HepG2 (cell line): Measurements from ENCODE around the gene FASTK. TPM values are rescaled to one million over a fixed set of nuclear protein-coding genes. Genes with fewer than 3 reads are reported as not detected.

ENCODE experiments used
- AGO2 ChIP-seq: fragments of 200-400 bp; formaldehyde crosslinking; optimal IDR thresholded peaks from 2 replicates; pipeline ENCODE3; 2017; ENCODE audit warnings: mild to moderate bottlenecking, low read depth, low read length, moderate library complexity
- ARNT2 ChIP-seq: sonication (generic); formaldehyde crosslinking; IDR thresholded peaks from 2 replicates; pipeline ENCODE4 v1.8.0; 2022; ENCODE audit warnings: mild to moderate bottlenecking, low read depth, missing genetic modification reagents, moderate library complexity
- HNRNPLL ChIP-seq: fragments of 200-400 bp; formaldehyde crosslinking; IDR thresholded peaks from 2 replicates; pipeline ENCODE4 v1.6.1; 2017; ENCODE audit warnings: mild to moderate bottlenecking, low read depth, low read length; ENCODE audit not compliant: poor library complexity, severe bottlenecking
- KAT8 ChIP-seq: IDR thresholded peaks from 2 replicates; pipeline ENCODE4 v1.6.1; 2016; ENCODE audit warnings: missing genetic modification reagents, missing compliant biosample characterization
- MAZ ChIP-seq, 2 experiments: sonication (generic) in 1 of 2; formaldehyde crosslinking in 1 of 2; IDR thresholded peaks; 2 replicates each; pipeline versions ENCODE4 v1.5.0 to v1.6.1; 2012 to 2020; ENCODE audit warnings: low read depth in 2 of 2, mild to moderate bottlenecking in 2 of 2, borderline replicate concordance in 1 of 2, improper control_type of control experiment in 1 of 2, low read length in 1 of 2, missing genetic modification reagents in 1 of 2, moderate library complexity in 1 of 2
- MED13 ChIP-seq: sonication (generic); formaldehyde crosslinking; IDR thresholded peaks from 2 replicates; pipeline ENCODE4 v1.5.0; 2020; ENCODE audit warnings: missing genetic modification reagents
- MYC ChIP-seq: sonication (generic); formaldehyde crosslinking; IDR thresholded peaks from 2 replicates; pipeline ENCODE4 v1.9.0; 2021; ENCODE audit warnings: missing genetic modification reagents, borderline replicate concordance
- RBFOX2 ChIP-seq: fragments of 200-400 bp; formaldehyde crosslinking; IDR thresholded peaks from 2 replicates; pipeline ENCODE4 v1.6.1; 2017; ENCODE audit warnings: low read depth, mild to moderate bottlenecking, low read length
- RNF2 ChIP-seq: fragments of 450-650 bp; conservative IDR thresholded peaks from 2 replicates; pipeline ENCODE4 v1.6.1; 2016; ENCODE audit warnings: low read depth
- SKI ChIP-seq: fragments of 450-650 bp; IDR thresholded peaks from one replicate; pipeline ENCODE4 v1.6.1; 2018; ENCODE audit warnings: mild to moderate bottlenecking; ENCODE audit not compliant: partially characterized antibody
- U2AF1 ChIP-seq: fragments of 200-400 bp; formaldehyde crosslinking; optimal IDR thresholded peaks from 2 replicates; pipeline ENCODE3; 2017; ENCODE audit warnings: mild to moderate bottlenecking, low read depth, low read length
- ZC3H13 ChIP-seq: sonication (generic); formaldehyde crosslinking; IDR thresholded peaks from 2 replicates; pipeline ENCODE4 v1.8.1; 2023; ENCODE audit warnings: mild to moderate bottlenecking, missing genetic modification reagents, moderate library complexity
- ZFP82 ChIP-seq: sonication (generic); formaldehyde crosslinking; IDR thresholded peaks from 2 replicates; pipeline ENCODE4 v1.5.1; 2020; ENCODE audit warnings: mild to moderate bottlenecking, missing genetic modification reagents, borderline replicate concordance
- ZNF337 ChIP-seq: sonication (generic); formaldehyde crosslinking; IDR thresholded peaks from 2 replicates; pipeline ENCODE4 v1.5.1; 2020; ENCODE audit warnings: missing genetic modification reagents, low read depth, mild to moderate bottlenecking, borderline replicate concordance
- ZNF367 ChIP-seq: sonication (generic); formaldehyde crosslinking; IDR thresholded peaks from 2 replicates; pipeline ENCODE4 v1.4.0; 2020; ENCODE audit warnings: missing genetic modification reagents, borderline replicate concordance
- ZNF446 ChIP-seq: sonication (generic); formaldehyde crosslinking; IDR thresholded peaks from 2 replicates; pipeline ENCODE4 v1.5.0; 2020; ENCODE audit warnings: mild to moderate bottlenecking, missing genetic modification reagents
- ZNF564 ChIP-seq: sonication (generic); formaldehyde crosslinking; IDR thresholded peaks from 2 replicates; pipeline ENCODE4 v1.8.1; 2023; ENCODE audit warnings: mild to moderate bottlenecking, missing genetic modification reagents
- ZNF598 ChIP-seq: sonication (generic); formaldehyde crosslinking; IDR thresholded peaks from 2 replicates; pipeline ENCODE4 v1.5.1; 2020; ENCODE audit warnings: mild to moderate bottlenecking, missing genetic modification reagents, borderline replicate concordance
- ZNF713 ChIP-seq: sonication (generic); formaldehyde crosslinking; IDR thresholded peaks from 2 replicates; pipeline ENCODE4 v1.4.0; 2020; ENCODE audit warnings: mild to moderate bottlenecking, missing genetic modification reagents
- ZNF749 ChIP-seq: sonication (generic); formaldehyde crosslinking; IDR thresholded peaks from 2 replicates; pipeline ENCODE4 v1.8.0; 2022; ENCODE audit warnings: mild to moderate bottlenecking, missing genetic modification reagents, moderate library complexity, borderline replicate concordance
- ZSCAN29 ChIP-seq: sonication (generic); formaldehyde crosslinking; conservative IDR thresholded peaks from 2 replicates; pipeline ENCODE4 v1.4.0; 2020; ENCODE audit warnings: mild to moderate bottlenecking, missing genetic modification reagents
- polyA plus RNA-seq, 8 experiments: library from polyadenylated mRNA; depleted of rRNA in 3 of 8; stranded (reverse) in 7 of 8; unstranded in 1 of 8; fragments of >200 nt; fragmentation: Illumina TruSeq in 4 of 8; extraction: Trizol in 4 of 8; gene quantifications; 2 replicates each; pipeline versions ENCODE4 v1.2.1 to v1.2.3, GENCODE V29; 2011 to 2016; ENCODE audit warnings: low read depth in 4 of 8, missing spikeins in 1 of 8, mixed read lengths in 1 of 8; ENCODE audit not compliant: insufficient read depth in 1 of 8
- total RNA-seq, 5 experiments: library from RNA; depleted of rRNA; stranded (reverse); fragments of >200 nt; fragmentation: Illumina TruSeq; extraction: Trizol; gene quantifications; 2 replicates each; pipeline ENCODE4 v1.2.3, GENCODE V29; 2016; ENCODE audit warnings: low read depth in 1 of 5
- TF ChIP-seq, protein P1 (sequence below): sonication (generic); formaldehyde crosslinking; IDR thresholded peaks from 2 replicates; pipeline ENCODE4 v1.5.0; 2020; ENCODE audit warnings: mild to moderate bottlenecking, missing genetic modification reagents
- TF ChIP-seq, protein P2 (sequence below): sonication (generic); formaldehyde crosslinking; IDR thresholded peaks from 2 replicates; pipeline ENCODE4 v1.4.0; 2020; ENCODE audit warnings: missing genetic modification reagents
- TF ChIP-seq, protein P3 (sequence below): IDR thresholded peaks from 2 replicates; pipeline ENCODE4 v1.6.1; 2016; ENCODE audit warnings: missing compliant biosample characterization, missing genetic modification reagents, borderline replicate concordance

FASTK gene
- total and polyA plus RNA-seq, 2 of the 13 experiments (the other 11 are each of a cell fraction or from before 2014, with no cell fraction given), result 52.9 to 55.7 TPM

DNA sequence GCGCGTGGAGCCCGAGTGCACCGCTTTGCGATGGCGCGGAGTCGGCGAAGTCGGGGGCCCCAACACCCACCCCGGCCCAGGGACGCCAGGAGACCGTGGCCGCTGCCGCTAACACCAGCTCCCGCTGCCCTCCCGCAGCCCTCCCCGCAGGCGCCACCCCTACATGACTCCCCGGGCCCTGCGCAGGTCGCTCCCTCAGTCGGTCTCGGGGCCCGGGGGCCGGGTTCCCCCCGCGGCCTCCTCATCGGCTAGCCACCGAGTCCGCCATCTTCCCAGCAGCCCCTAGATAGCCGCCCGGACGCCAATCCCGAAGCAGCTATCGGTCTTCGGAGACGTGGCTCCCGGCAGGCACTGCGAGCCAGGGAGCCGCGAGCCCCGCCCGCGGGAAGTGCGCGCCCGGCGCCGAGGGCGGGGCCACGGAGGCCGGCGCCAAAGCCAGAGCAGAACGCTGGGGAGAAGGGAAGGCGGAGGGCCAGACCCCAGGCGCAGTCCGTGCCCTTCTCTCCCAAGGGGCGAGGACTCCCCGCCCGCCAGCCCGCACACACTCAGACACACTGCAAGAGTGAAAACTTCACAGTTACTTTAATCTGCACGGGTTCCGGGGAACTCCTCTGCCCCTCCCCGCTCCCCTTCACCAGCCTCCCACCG lies at the start of gene FASTK (continued):
- TF ChIP-seq, protein P1, sequence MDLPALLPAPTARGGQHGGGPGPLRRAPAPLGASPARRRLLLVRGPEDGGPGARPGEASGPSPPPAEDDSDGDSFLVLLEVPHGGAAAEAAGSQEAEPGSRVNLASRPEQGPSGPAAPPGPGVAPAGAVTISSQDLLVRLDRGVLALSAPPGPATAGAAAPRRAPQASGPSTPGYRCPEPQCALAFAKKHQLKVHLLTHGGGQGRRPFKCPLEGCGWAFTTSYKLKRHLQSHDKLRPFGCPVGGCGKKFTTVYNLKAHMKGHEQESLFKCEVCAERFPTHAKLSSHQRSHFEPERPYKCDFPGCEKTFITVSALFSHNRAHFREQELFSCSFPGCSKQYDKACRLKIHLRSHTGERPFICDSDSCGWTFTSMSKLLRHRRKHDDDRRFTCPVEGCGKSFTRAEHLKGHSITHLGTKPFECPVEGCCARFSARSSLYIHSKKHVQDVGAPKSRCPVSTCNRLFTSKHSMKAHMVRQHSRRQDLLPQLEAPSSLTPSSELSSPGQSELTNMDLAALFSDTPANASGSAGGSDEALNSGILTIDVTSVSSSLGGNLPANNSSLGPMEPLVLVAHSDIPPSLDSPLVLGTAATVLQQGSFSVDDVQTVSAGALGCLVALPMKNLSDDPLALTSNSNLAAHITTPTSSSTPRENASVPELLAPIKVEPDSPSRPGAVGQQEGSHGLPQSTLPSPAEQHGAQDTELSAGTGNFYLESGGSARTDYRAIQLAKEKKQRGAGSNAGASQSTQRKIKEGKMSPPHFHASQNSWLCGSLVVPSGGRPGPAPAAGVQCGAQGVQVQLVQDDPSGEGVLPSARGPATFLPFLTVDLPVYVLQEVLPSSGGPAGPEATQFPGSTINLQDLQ (CRISPR knock-in tag), result 0 out of 2 replicates have a peak, but pooled peaks have one; percentile 18
- TF ChIP-seq ZNF367 (CRISPR knock-in tag), result 0 out of 2 replicates have a peak, but pooled peaks have one; percentile 7
- 0 out of 2 replicates have a peak, but pooled peaks have one; percentile 26 for TF ChIP-seq MYC (CRISPR knock-in tag)
- peak; percentile 85 for TF ChIP-seq KAT8 (CRISPR knock-in tag)
- TF ChIP-seq ZNF564 (CRISPR knock-in tag), result peak; percentile 9; the same call in 1 of the 2 replicates
- no peak for TF ChIP-seq ZNF749 (CRISPR knock-in tag)
- peak; percentile 95; the same call in 1 of the 2 replicates for TF ChIP-seq ZFP82 (CRISPR knock-in tag)
- TF ChIP-seq, protein P2, sequence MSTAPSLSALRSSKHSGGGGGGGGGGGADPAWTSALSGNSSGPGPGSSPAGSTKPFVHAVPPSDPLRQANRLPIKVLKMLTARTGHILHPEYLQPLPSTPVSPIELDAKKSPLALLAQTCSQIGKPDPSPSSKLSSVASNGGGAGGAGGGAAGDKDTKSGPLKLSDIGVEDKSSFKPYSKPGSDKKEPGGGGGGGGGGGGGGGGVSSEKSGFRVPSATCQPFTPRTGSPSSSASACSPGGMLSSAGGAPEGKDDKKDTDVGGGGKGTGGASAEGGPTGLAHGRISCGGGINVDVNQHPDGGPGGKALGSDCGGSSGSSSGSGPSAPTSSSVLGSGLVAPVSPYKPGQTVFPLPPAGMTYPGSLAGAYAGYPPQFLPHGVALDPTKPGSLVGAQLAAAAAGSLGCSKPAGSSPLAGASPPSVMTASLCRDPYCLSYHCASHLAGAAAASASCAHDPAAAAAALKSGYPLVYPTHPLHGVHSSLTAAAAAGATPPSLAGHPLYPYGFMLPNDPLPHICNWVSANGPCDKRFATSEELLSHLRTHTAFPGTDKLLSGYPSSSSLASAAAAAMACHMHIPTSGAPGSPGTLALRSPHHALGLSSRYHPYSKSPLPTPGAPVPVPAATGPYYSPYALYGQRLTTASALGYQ (CRISPR knock-in tag), result peak; percentile 48
- peak; percentile 96 for TF ChIP-seq RBFOX2
- TF ChIP-seq ZNF713 (CRISPR knock-in tag), result 0 out of 2 replicates have a peak, but pooled peaks have one; percentile 7
- TF ChIP-seq U2AF1, result no peak
- TF ChIP-seq ZC3H13 (CRISPR knock-in tag), result peak; percentile 85
- TF ChIP-seq, protein P3, sequence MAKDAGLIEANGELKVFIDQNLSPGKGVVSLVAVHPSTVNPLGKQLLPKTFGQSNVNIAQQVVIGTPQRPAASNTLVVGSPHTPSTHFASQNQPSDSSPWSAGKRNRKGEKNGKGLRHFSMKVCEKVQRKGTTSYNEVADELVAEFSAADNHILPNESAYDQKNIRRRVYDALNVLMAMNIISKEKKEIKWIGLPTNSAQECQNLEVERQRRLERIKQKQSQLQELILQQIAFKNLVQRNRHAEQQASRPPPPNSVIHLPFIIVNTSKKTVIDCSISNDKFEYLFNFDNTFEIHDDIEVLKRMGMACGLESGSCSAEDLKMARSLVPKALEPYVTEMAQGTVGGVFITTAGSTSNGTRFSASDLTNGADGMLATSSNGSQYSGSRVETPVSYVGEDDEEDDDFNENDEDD (CRISPR knock-in tag), result peak; percentile 80; the same call in 1 of the 2 replicates
- peak; percentile 87 for TF ChIP-seq AGO2
- 0 out of 2 replicates have a peak, but pooled peaks have one; percentile 21 for TF ChIP-seq MED13 (CRISPR knock-in tag)
- TF ChIP-seq ZNF598 (CRISPR knock-in tag), result peak; percentile 63; the same call in 1 of the 2 replicates
- TF ChIP-seq MAZ (IDR thresholded peaks at IDR 0.05; ENCODE audit: borderline replicate concordance, low read depth, low read length), result peak; percentile 97
- TF ChIP-seq MAZ (CRISPR knock-in tag; IDR thresholded peaks at IDR 0.05; ENCODE audit: low read depth), result peak; percentile 97
- no peak for TF ChIP-seq RNF2
- TF ChIP-seq ZNF337 (CRISPR knock-in tag), result 0 out of 2 replicates have a peak, but pooled peaks have one; percentile 93
- TF ChIP-seq ARNT2 (CRISPR knock-in tag), result peak; percentile 79; the same call in 1 of the 2 replicates
- TF ChIP-seq SKI, result peak; percentile 48
- peak; percentile 29; the same call in 1 of the 2 replicates for TF ChIP-seq ZSCAN29
- TF ChIP-seq HNRNPLL, result peak; percentile 81
- peak; percentile 96 for TF ChIP-seq ZNF446 (CRISPR knock-in tag)
